Measurements from ENCODE around the gene CDH20.

GRCh38 chr18:61397222-61397621 lies 64.0 kb downstream of the CDH20 start:
- TF ChIP-seq CTCF (IDR thresholded peaks at IDR 0.05 in 8 of 11, conservative IDR thresholded peaks at IDR 0.05 in 3 of 11) (no peak), POLR2AphosphoS5 (IDR thresholded peaks at IDR 0.05) (no peak), POLR2A (IDR thresholded peaks at IDR 0.05) (no peak)
